Cardiac muscle cell (in vitro differentiated cells and primary cell): ENCODE results near the gene ZNF559. TPM values are rescaled to one million over a fixed set of nuclear protein-coding genes. Genes with fewer than 3 reads are reported as not detected.

Experiments used
- DNase-seq, 2 donors: peaks; one replicate each; pipeline versions ENCODE4 v3.0.0 to v3.0.0-alpha.2; 2010 to 2017; ENCODE audit warnings: low read depth in 1 of 2, low spot score in 1 of 2
- H3K27ac ChIP-seq: fragments of 200-600 bp; sonication (generic); 2 replicates; pipeline ENCODE4 v1.5.1; 2016
- H3K27me3 ChIP-seq: fragments of 200-600 bp; sonication (generic); 2 replicates; pipeline ENCODE4 v1.6.0; 2016; ENCODE audit warnings: control low read depth
- H3K36me3 ChIP-seq: fragments of 200-600 bp; sonication (generic); 2 replicates; pipeline ENCODE4 v1.5.1; 2016; ENCODE audit warnings: control low read depth
- H3K4me1 ChIP-seq: fragments of 200-600 bp; sonication (generic); 2 replicates; pipeline ENCODE4 v1.8.1; 2017; ENCODE audit warnings: low read depth, mild to moderate bottlenecking, mixed run types
- H3K4me3 ChIP-seq: fragments of 200-600 bp; sonication (generic); 2 replicates; pipeline ENCODE4 v1.5.1; 2016; ENCODE audit warnings: mild to moderate bottlenecking
- H3K9me3 ChIP-seq: fragments of 200-600 bp; sonication (generic); 2 replicates; pipeline ENCODE4 v1.5.1; 2017; ENCODE audit warnings: low read depth, mild to moderate bottlenecking, control low read depth
- CTCF ChIP-seq: IDR thresholded peaks from 2 replicates; pipeline ENCODE4 v1.5.1; 2012; ENCODE audit warnings: low read depth, mild to moderate bottlenecking, low read length
- polyA plus RNA-seq: library from polyadenylated mRNA; unstranded; fragments of >200 nt; fragmentation: Nextera tagmentation; extraction: Ambion mirVana; gene quantifications from 2 replicates; pipeline ENCODE4 v1.2.1, GENCODE V29; 2016
- total RNA-seq: library from RNA; depleted of rRNA; stranded (reverse); fragments of >200 nt; gene quantifications from 2 replicates; pipeline ENCODE4 v1.2.3, GENCODE V29; 2016

The ZNF559 gene
- total and polyA plus RNA-seq, 2 experiments from 2014 or later, result 3.1 to 7.4 TPM

DNA sequence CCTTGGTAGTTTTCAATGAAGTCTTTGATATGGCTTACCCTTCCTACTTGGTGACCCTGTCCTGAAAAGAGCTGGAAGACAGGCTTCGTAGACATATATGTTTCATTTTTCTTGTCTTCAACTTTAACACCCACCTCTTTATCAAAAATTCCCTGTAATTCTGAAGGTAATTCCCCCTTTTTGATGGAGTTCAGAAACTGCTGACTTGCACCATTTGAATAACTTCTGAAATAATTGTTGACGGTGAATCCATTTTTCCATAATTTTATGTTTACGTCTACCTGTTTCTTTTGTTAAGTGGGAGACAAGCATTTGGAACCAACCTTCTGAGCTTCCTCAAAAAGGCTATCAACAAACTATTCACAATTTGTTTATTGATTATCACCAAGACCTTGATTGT is 24.3 kb downstream of the ZNF559 start:
- no peaks in the 10 kb centered on the region for H3K4me1 ChIP-seq
- peaks cover 3% of the 10 kb centered on the region for H3K9me3 ChIP-seq

GRCh38 chr19:9348671-9349070 is 24.7 kb downstream of the ZNF559 start:
- no peak for DNase-seq
- no peak for TF ChIP-seq CTCF
- H3K4me1 ChIP-seq, result no peaks in the 10 kb centered on the region
- no peaks in the 10 kb centered on the region for H3K36me3 ChIP-seq
- no peaks in the 10 kb centered on the region for H3K9me3 ChIP-seq
- H3K27me3 ChIP-seq, result no peaks in the 10 kb centered on the region
- no peak overlapping the region for H3K4me3 ChIP-seq
- no peak overlapping the region for H3K27ac ChIP-seq

More for the DNA sequence above, 24.3 kb downstream of the ZNF559 start:
- TF ChIP-seq CTCF, result no peak
- Histone ChIP-seq H3K27ac (no peak overlapping the region), H3K4me3 (no peak overlapping the region), H3K27me3 (no peaks in the 10 kb centered on the region), H3K36me3 (no peaks in the 10 kb centered on the region)
- no peak for DNase-seq

- Histone ChIP-seq H3K9me3 (no peaks in the 10 kb centered on the region), H3K4me3 (no peak overlapping the region), H3K27ac (no peak overlapping the region), H3K4me1 (no peaks in the 10 kb centered on the region), H3K27me3 (no peaks in the 10 kb centered on the region), H3K36me3 (no peaks in the 10 kb centered on the region)
- DNase-seq, result no peak
- TF ChIP-seq CTCF, result no peak
Observed at GRCh38 chr19:9352505-9352904, 28.5 kb downstream of the ZNF559 start.

- DNase-seq, result no peak
- Histone ChIP-seq H3K27ac (no peak overlapping the region), H3K27me3 (no peaks in the 10 kb centered on the region), H3K4me1 (no peaks in the 10 kb centered on the region), H3K9me3 (no peaks in the 10 kb centered on the region), H3K36me3 (no peaks in the 10 kb centered on the region), H3K4me3 (no peak overlapping the region)
- no peak for TF ChIP-seq CTCF
Observed at GRCh38 chr19:9353011-9353410, 29.0 kb downstream of the ZNF559 start.

- TF ChIP-seq CTCF, result no peak
- Histone ChIP-seq H3K4me1 (no peaks in the 10 kb centered on the region), H3K27ac (no peak overlapping the region), H3K9me3 (no peaks in the 10 kb centered on the region), H3K27me3 (no peaks in the 10 kb centered on the region), H3K4me3 (no peak overlapping the region), H3K36me3 (no peaks in the 10 kb centered on the region)
- no peak for DNase-seq
Observed at GRCh38 chr19:9354651-9355050, 30.7 kb downstream of the ZNF559 start.

DNA sequence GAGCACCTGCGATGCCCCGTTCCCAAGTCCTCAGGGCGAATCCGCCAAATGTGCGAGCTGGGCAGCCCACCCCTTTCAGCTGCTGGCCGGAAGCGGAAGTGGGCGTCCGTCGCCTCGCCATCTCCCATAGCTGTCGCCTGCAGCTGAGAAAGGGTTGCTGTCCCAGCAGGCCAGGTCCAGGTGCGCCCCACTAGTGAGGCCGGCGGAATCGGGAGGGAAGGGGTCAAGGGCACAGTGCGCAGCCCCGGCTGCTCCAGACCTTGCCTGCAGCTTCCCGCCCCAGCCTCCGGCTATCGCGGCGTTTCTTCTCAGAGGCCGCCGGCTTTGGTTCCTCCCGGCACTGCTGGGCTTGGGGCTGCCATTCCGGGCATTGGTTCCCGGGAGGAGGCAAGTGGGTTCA is 38.9 kb downstream of the ZNF559 start, which contains the start of gene ZNF177:
TSS of gene ZNF177 (plus strand) at position 109 of the 400 bp plus-strand sequence. CDS start 15,299 bp downstream, outside the sequence.
- DNase-seq, result peak in 1 of 2 donors; percentile 8
- H3K36me3 ChIP-seq, result no peaks in the 10 kb centered on the region
- TF ChIP-seq CTCF, result no peak
- no peak within 1 kb of the TSS for H3K27ac ChIP-seq
- no peaks in the 10 kb centered on the region for H3K27me3 ChIP-seq
- H3K4me1 ChIP-seq, result no peaks in the 10 kb centered on the region
- H3K9me3 ChIP-seq, result peaks cover 4% of the 10 kb centered on the region
- no peak within 1 kb of the TSS for H3K4me3 ChIP-seq
